HepG2 (cell line): Measurements from ENCODE around the gene GRIK1.

ENCODE experiments used
- BORCS8-MEF2B ChIP-seq: sonication (generic); formaldehyde crosslinking; IDR thresholded peaks from 2 replicates; pipeline ENCODE4 v1.8.0; 2022; ENCODE audit warnings: mild to moderate bottlenecking, missing genetic modification reagents
- BRF2 ChIP-seq: sonication (generic); formaldehyde crosslinking; IDR thresholded peaks from 2 replicates; pipeline ENCODE4 v1.8.1; 2022; ENCODE audit warnings: mild to moderate bottlenecking, missing genetic modification reagents
- CAMTA2 ChIP-seq: sonication (generic); formaldehyde crosslinking; IDR thresholded peaks from 2 replicates; pipeline ENCODE4 v1.4.0; 2020; ENCODE audit warnings: mild to moderate bottlenecking, missing genetic modification reagents, borderline replicate concordance
- CHCHD3 ChIP-seq: sonication (generic); formaldehyde crosslinking; IDR thresholded peaks from 2 replicates; pipeline ENCODE4 v1.8.0; 2022; ENCODE audit warnings: mild to moderate bottlenecking, missing genetic modification reagents, moderate library complexity
- ETV5 ChIP-seq: IDR thresholded peaks from 2 replicates; pipeline ENCODE4 v1.6.1; 2018; ENCODE audit warnings: missing biosample characterization, missing genetic modification reagents, inconsistent platforms, borderline replicate concordance
- EZH2 ChIP-seq: conservative IDR thresholded peaks from 2 replicates; pipeline ENCODE4 v1.6.1; 2012; ENCODE audit warnings: mild to moderate bottlenecking, low read depth, low read length, moderate library complexity
- GMEB1 ChIP-seq: sonication (generic); formaldehyde crosslinking; IDR thresholded peaks from 2 replicates; pipeline ENCODE4 v1.5.1; 2020; ENCODE audit warnings: missing genetic modification reagents, mild to moderate bottlenecking, borderline replicate concordance
- POLR2AphosphoS2 ChIP-seq: IDR thresholded peaks from 2 replicates; pipeline ENCODE4 v1.6.1; 2011; ENCODE audit warnings: low read depth, low read length, improper control_type of control experiment
- POLR2G ChIP-seq: fragments of 200-400 bp; formaldehyde crosslinking; IDR thresholded peaks from 2 replicates; pipeline ENCODE4 v1.6.1; 2018; ENCODE audit warnings: mild to moderate bottlenecking, low read depth, low read length, moderate library complexity
- REST ChIP-seq, 2 experiments: IDR thresholded peaks; 2 replicates each; pipeline ENCODE4 v1.6.1; 2011 to 2012; ENCODE audit warnings: low read length in 2 of 2, borderline replicate concordance in 1 of 2, low read depth in 1 of 2, mild to moderate bottlenecking in 1 of 2, moderate library complexity in 1 of 2
- RFXANK ChIP-seq: IDR thresholded peaks from 2 replicates; pipeline ENCODE4 v1.6.1; 2016
- TCF7L2 ChIP-seq: IDR thresholded peaks from 2 replicates; pipeline ENCODE4 v1.6.1; 2011; ENCODE audit warnings: mild to moderate bottlenecking, low read depth, low read length, moderate library complexity
- ZBTB8A ChIP-seq: sonication (generic); formaldehyde crosslinking; IDR thresholded peaks from 2 replicates; pipeline ENCODE4 v1.4.0; 2020; ENCODE audit warnings: mild to moderate bottlenecking, low read depth, missing genetic modification reagents, borderline replicate concordance
- ZNF24 ChIP-seq: fragments of 450-650 bp; IDR thresholded peaks from 2 replicates; pipeline ENCODE4 v1.6.1; 2017; ENCODE audit warnings: antibody characterized with exemption, mild to moderate bottlenecking

- TF ChIP-seq REST (IDR thresholded peaks at IDR 0.05; ENCODE audit: borderline replicate concordance in 1 of 2, low read depth in 1 of 2, low read length in 2 of 2) (no peak), POLR2AphosphoS2 (no peak), RFXANK (no peak), GMEB1 (no peak), ZBTB8A (no peak), ZNF24 (no peak), POLR2G (no peak), CAMTA2 (CRISPR knock-in tag) (no peak), BRF2 (CRISPR knock-in tag) (no peak), ETV5 (CRISPR knock-in tag) (no peak), EZH2 (no peak), TCF7L2 (no peak), CHCHD3 (CRISPR knock-in tag) (no peak), BORCS8-MEF2B (CRISPR knock-in tag) (no peak)
These were observed 301.7 kb downstream of the GRIK1 start for GRCh38 chr21:29638138-29638537.
